ENCODE results near the gene TPPP3.

GRCh38 chr16:67393111-67393787 is at the start of gene TPPP3:
- TF ChIP-seq CTCF (IDR thresholded peaks at IDR 0.05) (peak; percentile 38), EZH2 (IDR thresholded peaks at IDR 0.05; ENCODE audit: borderline replicate concordance, insufficient read depth, low read depth, low read length, poor library complexity, severe bottlenecking) (no peak)

Data from B cell (primary cell).